ENCODE data around the gene TEX2. TPM values are rescaled to one million over a fixed set of nuclear protein-coding genes. Genes with fewer than 3 reads are reported as not detected.

Gene TEX2
- total and polyA plus RNA-seq, 2 of the 13 experiments (the other 11 are each of a cell fraction or from before 2014, with no cell fraction given) = 21.4 to 37.7 TPM

DNA sequence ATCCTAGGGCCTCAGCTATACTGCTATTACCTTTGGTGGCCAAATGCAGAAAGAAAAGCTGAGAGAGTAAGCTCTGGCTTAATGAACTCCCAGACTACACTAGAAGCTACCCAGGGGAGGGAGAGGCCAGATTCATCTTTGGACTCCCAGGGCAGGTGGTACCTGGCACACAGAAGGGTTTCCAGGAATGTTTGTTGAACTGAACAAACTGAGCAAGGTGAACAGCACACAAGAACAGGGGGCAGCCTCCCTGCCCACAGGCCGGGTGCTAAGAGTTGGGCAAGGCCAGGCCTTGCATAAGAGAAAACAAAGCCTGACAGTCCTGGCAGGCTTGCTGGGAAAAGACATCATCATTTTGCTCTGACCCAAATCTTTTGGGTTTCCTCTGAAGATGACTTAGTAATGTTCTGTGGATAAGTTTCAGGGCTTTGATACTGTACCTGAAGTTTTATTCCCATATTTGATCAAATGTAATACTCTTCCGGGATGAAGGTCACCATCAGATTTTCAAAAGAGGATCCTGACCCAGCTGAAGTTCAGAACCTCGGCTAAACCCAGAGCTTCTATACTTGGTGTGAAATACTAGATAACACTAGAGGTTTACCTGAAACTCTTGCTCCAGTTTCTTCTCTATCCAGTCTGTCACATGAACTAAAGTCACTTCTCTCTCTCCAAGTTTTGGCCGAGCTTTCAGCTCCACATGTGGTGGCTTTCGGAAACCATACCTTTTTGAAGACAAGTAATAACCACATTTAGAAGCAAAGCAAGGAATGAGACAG is 112.6 kb downstream of the TEX2 start (continued):
- TF ChIP-seq CENPT (CRISPR knock-in tag; IDR thresholded peaks at IDR 0.05; ENCODE audit: low read depth) (no peak), NFE2L2 (IDR thresholded peaks at IDR 0.05; ENCODE audit: low read length) (no peak), MEIS1 (CRISPR knock-in tag; IDR thresholded peaks at IDR 0.05; ENCODE audit: borderline replicate concordance) (peak; percentile 97; the same call in 1 of the 2 replicates), MTF2 (CRISPR knock-in tag; IDR thresholded peaks at IDR 0.05; ENCODE audit: borderline replicate concordance) (no peak), ZNF34 (CRISPR knock-in tag; IDR thresholded peaks at IDR 0.05; ENCODE audit: borderline replicate concordance) (0 out of 2 replicates have a peak, but pooled peaks have one; percentile 94), ZNF577 (CRISPR knock-in tag; IDR thresholded peaks at IDR 0.05; ENCODE audit: borderline replicate concordance, low read depth) (no peak; the same call in 1 of the 2 replicates), ZNF737 (CRISPR knock-in tag; IDR thresholded peaks at IDR 0.05; ENCODE audit: borderline replicate concordance) (no peak), ONECUT2 (CRISPR knock-in tag; IDR thresholded peaks at IDR 0.05) (peak; percentile 55), ZNF121 (CRISPR knock-in tag; IDR thresholded peaks at IDR 0.05) (peak; percentile 57; the same call in 1 of the 2 replicates)
- TF ChIP-seq, protein P1, sequence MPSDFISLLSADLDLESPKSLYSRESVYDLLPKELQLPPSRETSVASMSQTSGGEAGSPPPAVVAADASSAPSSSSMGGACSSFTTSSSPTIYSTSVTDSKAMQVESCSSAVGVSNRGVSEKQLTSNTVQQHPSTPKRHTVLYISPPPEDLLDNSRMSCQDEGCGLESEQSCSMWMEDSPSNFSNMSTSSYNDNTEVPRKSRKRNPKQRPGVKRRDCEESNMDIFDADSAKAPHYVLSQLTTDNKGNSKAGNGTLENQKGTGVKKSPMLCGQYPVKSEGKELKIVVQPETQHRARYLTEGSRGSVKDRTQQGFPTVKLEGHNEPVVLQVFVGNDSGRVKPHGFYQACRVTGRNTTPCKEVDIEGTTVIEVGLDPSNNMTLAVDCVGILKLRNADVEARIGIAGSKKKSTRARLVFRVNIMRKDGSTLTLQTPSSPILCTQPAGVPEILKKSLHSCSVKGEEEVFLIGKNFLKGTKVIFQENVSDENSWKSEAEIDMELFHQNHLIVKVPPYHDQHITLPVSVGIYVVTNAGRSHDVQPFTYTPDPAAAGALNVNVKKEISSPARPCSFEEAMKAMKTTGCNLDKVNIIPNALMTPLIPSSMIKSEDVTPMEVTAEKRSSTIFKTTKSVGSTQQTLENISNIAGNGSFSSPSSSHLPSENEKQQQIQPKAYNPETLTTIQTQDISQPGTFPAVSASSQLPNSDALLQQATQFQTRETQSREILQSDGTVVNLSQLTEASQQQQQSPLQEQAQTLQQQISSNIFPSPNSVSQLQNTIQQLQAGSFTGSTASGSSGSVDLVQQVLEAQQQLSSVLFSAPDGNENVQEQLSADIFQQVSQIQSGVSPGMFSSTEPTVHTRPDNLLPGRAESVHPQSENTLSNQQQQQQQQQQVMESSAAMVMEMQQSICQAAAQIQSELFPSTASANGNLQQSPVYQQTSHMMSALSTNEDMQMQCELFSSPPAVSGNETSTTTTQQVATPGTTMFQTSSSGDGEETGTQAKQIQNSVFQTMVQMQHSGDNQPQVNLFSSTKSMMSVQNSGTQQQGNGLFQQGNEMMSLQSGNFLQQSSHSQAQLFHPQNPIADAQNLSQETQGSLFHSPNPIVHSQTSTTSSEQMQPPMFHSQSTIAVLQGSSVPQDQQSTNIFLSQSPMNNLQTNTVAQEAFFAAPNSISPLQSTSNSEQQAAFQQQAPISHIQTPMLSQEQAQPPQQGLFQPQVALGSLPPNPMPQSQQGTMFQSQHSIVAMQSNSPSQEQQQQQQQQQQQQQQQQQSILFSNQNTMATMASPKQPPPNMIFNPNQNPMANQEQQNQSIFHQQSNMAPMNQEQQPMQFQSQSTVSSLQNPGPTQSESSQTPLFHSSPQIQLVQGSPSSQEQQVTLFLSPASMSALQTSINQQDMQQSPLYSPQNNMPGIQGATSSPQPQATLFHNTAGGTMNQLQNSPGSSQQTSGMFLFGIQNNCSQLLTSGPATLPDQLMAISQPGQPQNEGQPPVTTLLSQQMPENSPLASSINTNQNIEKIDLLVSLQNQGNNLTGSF (CRISPR knock-in tag; IDR thresholded peaks at IDR 0.05) = no peak
- TF ChIP-seq, protein P2, sequence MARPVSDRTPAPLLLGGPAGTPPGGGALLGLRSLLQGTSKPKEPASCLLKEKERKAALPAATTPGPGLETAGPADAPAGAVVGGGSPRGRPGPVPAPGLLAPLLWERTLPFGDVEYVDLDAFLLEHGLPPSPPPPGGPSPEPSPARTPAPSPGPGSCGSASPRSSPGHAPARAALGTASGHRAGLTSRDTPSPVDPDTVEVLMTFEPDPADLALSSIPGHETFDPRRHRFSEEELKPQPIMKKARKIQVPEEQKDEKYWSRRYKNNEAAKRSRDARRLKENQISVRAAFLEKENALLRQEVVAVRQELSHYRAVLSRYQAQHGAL (CRISPR knock-in tag; IDR thresholded peaks at IDR 0.05; ENCODE audit: not compliant biosample characterization) = peak; percentile 84
- TF ChIP-seq, protein P3, sequence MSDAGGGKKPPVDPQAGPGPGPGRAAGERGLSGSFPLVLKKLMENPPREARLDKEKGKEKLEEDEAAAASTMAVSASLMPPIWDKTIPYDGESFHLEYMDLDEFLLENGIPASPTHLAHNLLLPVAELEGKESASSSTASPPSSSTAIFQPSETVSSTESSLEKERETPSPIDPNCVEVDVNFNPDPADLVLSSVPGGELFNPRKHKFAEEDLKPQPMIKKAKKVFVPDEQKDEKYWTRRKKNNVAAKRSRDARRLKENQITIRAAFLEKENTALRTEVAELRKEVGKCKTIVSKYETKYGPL (CRISPR knock-in tag; IDR thresholded peaks at IDR 0.05) = peak; percentile 93
- TF ChIP-seq, protein P4, sequence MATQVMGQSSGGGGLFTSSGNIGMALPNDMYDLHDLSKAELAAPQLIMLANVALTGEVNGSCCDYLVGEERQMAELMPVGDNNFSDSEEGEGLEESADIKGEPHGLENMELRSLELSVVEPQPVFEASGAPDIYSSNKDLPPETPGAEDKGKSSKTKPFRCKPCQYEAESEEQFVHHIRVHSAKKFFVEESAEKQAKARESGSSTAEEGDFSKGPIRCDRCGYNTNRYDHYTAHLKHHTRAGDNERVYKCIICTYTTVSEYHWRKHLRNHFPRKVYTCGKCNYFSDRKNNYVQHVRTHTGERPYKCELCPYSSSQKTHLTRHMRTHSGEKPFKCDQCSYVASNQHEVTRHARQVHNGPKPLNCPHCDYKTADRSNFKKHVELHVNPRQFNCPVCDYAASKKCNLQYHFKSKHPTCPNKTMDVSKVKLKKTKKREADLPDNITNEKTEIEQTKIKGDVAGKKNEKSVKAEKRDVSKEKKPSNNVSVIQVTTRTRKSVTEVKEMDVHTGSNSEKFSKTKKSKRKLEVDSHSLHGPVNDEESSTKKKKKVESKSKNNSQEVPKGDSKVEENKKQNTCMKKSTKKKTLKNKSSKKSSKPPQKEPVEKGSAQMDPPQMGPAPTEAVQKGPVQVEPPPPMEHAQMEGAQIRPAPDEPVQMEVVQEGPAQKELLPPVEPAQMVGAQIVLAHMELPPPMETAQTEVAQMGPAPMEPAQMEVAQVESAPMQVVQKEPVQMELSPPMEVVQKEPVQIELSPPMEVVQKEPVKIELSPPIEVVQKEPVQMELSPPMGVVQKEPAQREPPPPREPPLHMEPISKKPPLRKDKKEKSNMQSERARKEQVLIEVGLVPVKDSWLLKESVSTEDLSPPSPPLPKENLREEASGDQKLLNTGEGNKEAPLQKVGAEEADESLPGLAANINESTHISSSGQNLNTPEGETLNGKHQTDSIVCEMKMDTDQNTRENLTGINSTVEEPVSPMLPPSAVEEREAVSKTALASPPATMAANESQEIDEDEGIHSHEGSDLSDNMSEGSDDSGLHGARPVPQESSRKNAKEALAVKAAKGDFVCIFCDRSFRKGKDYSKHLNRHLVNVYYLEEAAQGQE (IDR thresholded peaks at IDR 0.05; ENCODE audit: borderline replicate concordance in 1 of 2, low read depth in 1 of 2, low read length in 2 of 2) = peak in 1 of 2 experiments; percentile 81; a peak in 2 of 4 replicates
- TF ChIP-seq, protein P5, sequence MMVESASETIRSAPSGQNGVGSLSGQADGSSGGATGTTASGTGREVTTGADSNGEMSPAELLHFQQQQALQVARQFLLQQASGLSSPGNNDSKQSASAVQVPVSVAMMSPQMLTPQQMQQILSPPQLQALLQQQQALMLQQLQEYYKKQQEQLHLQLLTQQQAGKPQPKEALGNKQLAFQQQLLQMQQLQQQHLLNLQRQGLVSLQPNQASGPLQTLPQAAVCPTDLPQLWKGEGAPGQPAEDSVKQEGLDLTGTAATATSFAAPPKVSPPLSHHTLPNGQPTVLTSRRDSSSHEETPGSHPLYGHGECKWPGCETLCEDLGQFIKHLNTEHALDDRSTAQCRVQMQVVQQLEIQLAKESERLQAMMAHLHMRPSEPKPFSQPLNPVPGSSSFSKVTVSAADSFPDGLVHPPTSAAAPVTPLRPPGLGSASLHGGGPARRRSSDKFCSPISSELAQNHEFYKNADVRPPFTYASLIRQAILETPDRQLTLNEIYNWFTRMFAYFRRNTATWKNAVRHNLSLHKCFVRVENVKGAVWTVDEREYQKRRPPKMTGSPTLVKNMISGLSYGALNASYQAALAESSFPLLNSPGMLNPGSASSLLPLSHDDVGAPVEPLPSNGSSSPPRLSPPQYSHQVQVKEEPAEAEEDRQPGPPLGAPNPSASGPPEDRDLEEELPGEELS (CRISPR knock-in tag; IDR thresholded peaks at IDR 0.05) = peak; percentile 98

Measured in HepG2 (cell line).